ENCODE results near the gene ANOS1.
"Not testable (repeated sequence)": the region's sequence is repeated elsewhere in the genome, so short reads cannot be mapped to it uniquely, and the experiment has no call there.

The ANOS1 gene

GRCh38 chrX:8731559-8732395, at the start of gene ANOS1:
Gene ANOS1, minus strand, starts transcription at chrX:8732137. Its CDS starts 101 bp downstream, at chrX:8732036.
- DNase-seq = peak; percentile 18 to 81

DNA sequence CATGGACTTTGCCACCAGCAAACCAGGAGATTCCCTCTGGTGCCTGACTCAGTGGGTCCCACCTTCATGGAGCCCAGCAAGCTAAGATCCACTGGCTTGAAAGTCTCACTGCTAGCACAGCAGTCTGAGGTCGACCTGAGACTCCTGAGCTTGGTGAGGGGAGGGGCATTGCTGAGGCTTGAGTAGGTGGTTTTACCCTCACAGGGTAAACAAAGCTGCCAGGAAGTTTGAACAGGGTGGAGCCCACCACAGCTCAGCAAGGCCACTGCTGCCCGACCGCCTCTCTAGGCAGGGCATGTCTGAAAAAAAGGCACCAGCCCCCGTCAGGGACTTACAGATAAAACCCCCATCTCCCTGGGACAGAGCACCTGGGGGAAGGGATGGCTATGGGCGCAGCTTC, 41.2 kb upstream of the ANOS1 start:
- no peak for DNase-seq

- no peak for DNase-seq
These were observed 28.1 kb upstream of the ANOS1 start for GRCh38 chrX:8760021-8760420.

DNA sequence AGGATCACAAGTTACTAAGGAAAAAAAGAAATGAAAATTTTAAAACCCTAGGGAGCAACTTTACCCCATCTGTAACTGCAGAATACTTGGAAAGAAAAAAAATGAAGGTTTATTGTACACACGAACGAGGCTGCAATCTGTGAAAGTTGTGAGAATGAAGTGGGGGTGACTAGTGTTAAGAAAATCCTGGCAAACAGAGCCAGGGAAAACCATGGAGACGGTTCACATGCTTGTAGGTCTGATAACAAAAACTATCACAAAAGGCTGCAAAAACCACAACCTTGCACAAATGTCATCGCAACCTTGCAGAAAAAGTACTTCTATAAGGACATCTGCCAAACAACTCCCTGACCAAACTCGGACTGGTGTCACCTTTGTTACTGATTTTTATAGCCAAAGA, 26.8 kb upstream of the ANOS1 start:
- DNase-seq = not testable (repeated sequence)

- not testable (repeated sequence) for DNase-seq
These were observed 25.9 kb upstream of the ANOS1 start for GRCh38 chrX:8757609-8758389.

- no peak for DNase-seq
These were observed 23.9 kb upstream of the ANOS1 start for GRCh38 chrX:8755813-8756212.

DNA sequence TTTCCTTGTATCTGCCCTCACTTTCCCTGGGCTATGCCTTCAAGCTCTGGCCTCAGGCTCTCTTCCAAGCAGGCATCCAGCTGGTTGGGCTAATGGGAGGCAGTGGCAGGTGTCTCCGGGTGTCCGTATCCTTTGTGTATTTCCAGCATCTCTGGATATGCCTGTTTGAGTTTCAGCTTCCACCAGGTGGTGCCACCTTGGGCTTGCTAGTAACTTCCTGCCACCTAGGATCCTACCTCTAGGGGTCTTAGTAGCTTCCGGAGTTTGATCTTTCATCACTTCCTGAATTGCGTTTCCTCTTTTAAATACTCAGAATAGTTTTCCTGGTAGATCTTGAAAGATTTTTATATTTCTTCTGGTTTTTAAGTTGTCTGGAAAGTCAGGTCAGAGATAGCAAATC, 23.2 kb upstream of the ANOS1 start:
- peak; percentile 10 to 35 for DNase-seq

DNA sequence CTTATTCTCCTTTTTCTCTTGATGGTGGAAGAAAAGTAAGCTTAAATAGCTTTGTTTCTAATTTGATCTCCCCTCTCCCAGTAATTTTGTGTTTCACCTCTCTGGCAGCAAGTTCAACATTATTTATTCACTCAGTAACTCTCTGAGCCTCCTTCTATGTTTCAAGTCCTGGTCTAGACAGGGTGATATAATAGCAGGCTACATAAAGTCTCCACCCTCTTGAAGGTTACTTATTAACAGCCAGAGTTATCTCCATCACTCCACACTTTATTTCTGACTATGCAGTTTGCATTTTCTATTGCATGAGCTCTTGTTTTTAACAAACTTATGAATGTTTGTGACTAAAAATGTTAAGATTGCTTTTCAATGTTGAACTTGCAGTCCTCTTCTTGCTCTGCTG, 17.8 kb upstream of the ANOS1 start:
- no peak for DNase-seq

GRCh38 chrX:8748855-8749254, 16.9 kb upstream of the ANOS1 start:
- peak; percentile 20 to 52 for DNase-seq

DNA sequence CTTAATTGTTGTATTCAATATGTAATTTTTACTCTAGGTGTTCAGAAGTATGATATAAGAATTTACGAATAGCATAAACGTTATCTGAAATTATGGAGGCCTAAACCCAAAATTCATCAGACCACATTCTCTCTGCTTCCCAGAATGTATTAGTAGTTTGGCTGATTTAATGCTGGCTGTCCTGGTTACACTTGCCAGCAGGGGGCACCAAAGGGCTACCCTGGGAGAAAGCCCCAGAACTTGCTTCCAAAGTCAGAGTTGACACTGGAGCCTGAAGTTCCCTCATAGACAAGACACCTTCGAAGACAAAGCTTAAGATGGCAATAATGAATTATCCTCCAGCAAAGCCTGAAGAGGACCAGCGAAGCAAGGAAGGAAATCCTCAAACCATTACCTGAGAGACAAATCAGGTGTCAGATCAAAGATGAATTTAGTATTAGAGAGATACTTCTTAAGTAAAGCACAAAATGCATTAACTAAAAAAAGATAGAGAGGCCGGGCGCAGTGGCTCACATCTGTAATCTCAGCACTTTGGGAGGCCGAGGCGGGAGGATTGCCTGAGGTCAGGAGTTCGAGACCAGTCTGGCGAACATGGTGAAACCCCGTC, 11.3 kb upstream of the ANOS1 start:
- peak; percentile 33 to 67 for DNase-seq

DNA sequence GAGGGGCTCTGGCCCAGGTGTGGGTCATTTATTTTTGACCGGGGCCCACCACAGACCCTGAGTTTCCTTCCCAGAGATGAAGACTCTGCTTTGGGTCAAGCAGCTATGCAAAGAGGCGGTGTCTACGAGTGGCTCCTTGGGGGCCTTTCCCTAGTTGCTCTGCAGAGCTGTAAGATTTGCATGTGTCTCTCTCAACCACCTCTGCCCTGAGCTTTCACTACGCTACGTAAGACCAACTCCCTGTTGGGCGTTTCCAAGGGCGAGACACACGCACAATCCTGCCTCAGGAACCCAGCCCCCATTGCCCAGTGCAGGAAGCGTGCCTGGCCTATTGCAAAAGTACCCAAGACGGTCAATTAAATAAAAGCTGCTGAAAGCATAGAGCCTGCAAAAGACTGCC, 10.0 kb upstream of the ANOS1 start:
- peak; percentile 49 to 81 for DNase-seq

DNA sequence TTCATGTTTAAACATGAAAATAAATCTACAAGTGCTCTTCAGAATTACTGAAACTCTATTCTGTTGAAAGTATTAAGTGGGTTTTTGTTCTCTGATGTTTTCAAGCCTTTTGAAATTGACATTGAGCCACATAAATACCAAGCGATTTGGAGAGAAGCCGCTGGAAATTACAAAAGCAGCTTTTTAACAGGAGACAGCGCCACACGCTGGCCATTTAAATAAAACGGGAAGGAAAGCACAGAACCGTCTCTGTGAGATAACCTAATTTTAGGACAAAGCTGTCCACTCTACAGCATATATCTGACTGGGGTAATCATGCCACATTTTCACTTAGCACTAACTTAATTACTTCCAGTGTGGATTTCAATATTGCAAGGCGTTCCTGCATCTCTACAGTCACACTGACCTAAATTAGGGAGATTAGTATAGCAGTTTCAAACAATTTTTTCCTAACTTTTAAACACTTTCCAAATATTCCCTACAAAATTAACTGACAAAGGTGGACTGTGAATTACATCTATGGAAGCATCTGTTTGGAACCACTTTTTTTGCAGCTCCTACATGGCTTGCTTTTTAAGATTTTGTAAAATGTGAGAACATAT, 6.8 kb upstream of the ANOS1 start:
- peak in 1 of 2 experiments; percentile 76 for DNase-seq

- no peak for DNase-seq
These were observed 5.9 kb upstream of the ANOS1 start for GRCh38 chrX:8737883-8738282.

DNA sequence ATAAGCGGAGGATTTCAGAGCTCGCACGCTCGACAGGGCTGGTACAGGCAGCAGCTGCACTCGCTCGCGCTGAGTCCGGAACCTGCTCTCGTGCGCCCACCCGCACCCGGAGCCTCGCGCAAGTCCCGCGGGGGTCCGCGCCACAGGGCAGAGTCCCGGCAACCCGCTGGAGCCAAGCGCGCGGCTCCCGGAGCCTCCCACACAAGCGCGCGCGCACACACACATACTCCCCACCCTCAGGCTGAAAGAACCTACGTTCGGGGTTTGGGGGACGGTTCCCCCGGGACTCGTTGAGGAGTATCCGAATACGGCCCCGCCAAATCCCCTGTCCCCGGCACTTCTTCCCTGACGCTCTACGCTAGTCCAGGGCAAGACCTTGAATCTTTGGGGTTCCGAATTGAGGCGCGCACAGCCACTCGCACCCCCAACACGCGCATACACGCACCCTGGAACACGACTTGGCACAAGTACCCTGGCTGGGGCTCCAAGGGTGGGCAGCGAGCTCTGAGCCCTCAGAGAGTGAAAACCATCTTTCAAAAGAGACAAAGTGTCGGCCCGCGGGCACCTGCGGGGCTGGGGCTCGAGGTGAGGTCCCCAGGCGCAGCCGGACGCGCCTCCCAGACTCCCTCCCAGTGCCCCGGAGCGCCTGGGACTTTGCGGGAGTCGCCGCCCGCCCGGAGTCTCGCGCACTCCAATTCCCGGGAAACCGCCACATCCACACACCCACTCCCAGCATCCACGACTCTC, 952 bp downstream of the ANOS1 start:
- peak in 1 of 2 experiments; percentile 63 for DNase-seq

GRCh38 chrX:8729811-8730210, 2.1 kb downstream of the ANOS1 start:
- DNase-seq = no peak

- DNase-seq = peak in 1 of 2 experiments; percentile 13
These were observed 2.9 kb downstream of the ANOS1 start for GRCh38 chrX:8728932-8729535.

- DNase-seq = peak in 1 of 2 experiments; percentile 16
These were observed 5.8 kb downstream of the ANOS1 start for GRCh38 chrX:8726031-8726652.

DNA sequence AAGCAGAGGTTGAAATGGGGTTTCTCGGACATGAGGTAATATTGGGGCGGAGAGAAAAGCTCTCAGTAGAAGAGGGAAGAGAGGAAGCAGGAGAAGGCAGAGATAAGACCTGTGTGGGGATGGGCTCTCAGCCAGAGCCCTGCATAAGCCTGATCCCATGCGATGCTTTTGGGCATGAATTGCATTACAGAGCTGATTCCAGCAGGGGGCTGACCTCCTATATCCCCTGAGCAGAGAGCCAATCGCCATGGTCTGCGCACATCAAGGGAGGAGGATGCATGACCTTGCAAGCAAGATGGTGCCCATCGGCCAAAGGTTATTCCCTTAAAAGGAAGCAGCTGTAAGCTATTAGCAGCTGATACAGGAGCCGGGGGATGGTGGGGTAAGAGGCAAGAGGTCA, 7.6 kb downstream of the ANOS1 start:
- DNase-seq = peak in 1 of 2 experiments; percentile 18

DNA sequence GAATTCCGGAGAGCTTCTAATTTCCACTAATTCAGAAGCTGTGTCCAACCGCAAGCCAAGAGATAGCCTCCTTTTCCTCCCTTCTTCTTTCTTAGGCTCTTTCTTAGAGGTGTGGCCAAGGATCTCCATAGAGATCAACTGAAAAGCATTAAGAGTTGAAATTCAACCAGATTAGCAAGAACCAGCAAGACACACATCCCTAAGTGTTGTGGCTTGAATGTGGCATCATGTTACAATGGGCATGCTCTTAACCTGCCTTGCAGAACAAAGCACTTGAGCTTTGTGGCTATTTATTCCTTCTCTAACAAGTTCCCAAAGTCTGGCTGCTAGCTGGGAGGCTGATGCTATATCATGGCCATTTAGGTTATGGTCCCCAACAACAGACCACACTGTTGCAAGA, 10.4 kb downstream of the ANOS1 start:
- no peak for DNase-seq

GRCh38 chrX:8720136-8720535, 11.8 kb downstream of the ANOS1 start:
- DNase-seq = no peak

DNA sequence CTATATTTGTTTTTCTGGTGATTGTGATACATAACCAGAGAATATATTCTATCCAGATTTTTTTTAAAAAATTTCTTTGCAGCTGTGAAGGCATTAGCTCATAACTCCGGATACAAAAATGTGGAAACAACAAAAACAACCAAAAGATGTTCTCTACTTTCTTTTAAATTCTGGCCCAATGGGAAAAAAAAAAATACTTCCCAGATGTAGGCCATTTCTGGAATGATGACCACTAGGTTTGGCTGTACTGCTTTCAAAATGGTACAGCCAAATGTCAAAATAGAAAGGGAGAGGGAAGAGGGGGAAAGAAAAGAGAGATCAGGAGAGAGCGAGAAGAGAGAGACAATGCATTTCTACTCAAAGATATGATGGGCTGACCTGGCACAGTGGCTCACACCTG, 14.6 kb downstream of the ANOS1 start:
- DNase-seq = no peak

All from NCI-H526 (cell line).